CD4-positive, CD25-positive, alpha-beta regulatory T cell (primary cell): Measurements from ENCODE around the gene ISX. TPM values are rescaled to one million over a fixed set of nuclear protein-coding genes. Genes with fewer than 3 reads are reported as not detected.

Experiments used
- ATAC-seq, 2 donors: fragments of 150-1000 bp; cut with Tn5 transposase; one replicate each; pipeline ENCODE4 v1.10.0; 2021; ENCODE audit warnings: low read depth in 2 of 2, moderate number of reproducible peaks in 2 of 2, moderate library complexity in 1 of 2
- DNase-seq, 3 donors: peaks; one replicate each; pipeline versions ENCODE4 v3.0.0 to v3.0.0-alpha.2; 2012 to 2022; ENCODE audit warnings: mixed read lengths in 1 of 3
- H3K27ac ChIP-seq: one replicate; pipeline ENCODE4 v1.7.0; 2013; ENCODE audit warnings: mild to moderate bottlenecking, low read length; ENCODE audit not compliant: insufficient read depth, poor library complexity, severe bottlenecking
- H3K27me3 ChIP-seq: one replicate; pipeline ENCODE4 v1.7.0; 2013; ENCODE audit warnings: low read length; ENCODE audit not compliant: control insufficient read depth, insufficient read depth
- H3K36me3 ChIP-seq: one replicate; pipeline ENCODE4 v1.7.0; 2013; ENCODE audit warnings: mild to moderate bottlenecking, low read length, moderate library complexity; ENCODE audit not compliant: control insufficient read depth, insufficient read depth
- H3K4me1 ChIP-seq: 2 replicates; pipeline ENCODE4 v1.7.0; 2013; ENCODE audit warnings: mild to moderate bottlenecking, low read length; ENCODE audit not compliant: insufficient read depth, control insufficient read depth, poor library complexity, severe bottlenecking
- H3K4me3 ChIP-seq: one replicate; pipeline ENCODE4 v1.7.0; 2013; ENCODE audit warnings: low read depth, mild to moderate bottlenecking, low read length, moderate library complexity
- H3K9me3 ChIP-seq, 2 experiments: 1 replicate in 1 of 2; 2 replicates in 1 of 2; pipeline ENCODE4 v1.7.0; 2013; ENCODE audit warnings: low read length in 2 of 2, mild to moderate bottlenecking in 1 of 2, moderate library complexity in 1 of 2; ENCODE audit not compliant: control insufficient read depth in 2 of 2
- H3K27ac Mint-ChIP-seq, 3 donors: one replicate each; pipeline ENCODE4 v1.8.0; 2020 to 2022; ENCODE audit warnings: mild to moderate bottlenecking in 3 of 3, mixed read lengths in 3 of 3, moderate library complexity in 2 of 3
- H3K27me3 Mint-ChIP-seq: one replicate; pipeline ENCODE4 v1.8.0; 2022; ENCODE audit warnings: mild to moderate bottlenecking, mixed read lengths
- H3K36me3 Mint-ChIP-seq: one replicate; pipeline ENCODE4 v1.8.0; 2020; ENCODE audit warnings: mixed read lengths
- H3K4me1 Mint-ChIP-seq, 4 donors: one replicate each; pipeline ENCODE4 v1.8.0; 2020 to 2022; ENCODE audit warnings: mixed read lengths in 4 of 4, mild to moderate bottlenecking in 1 of 4
- H3K4me3 Mint-ChIP-seq, 4 donors: one replicate each; pipeline ENCODE4 v1.8.0; 2020 to 2022; ENCODE audit warnings: mild to moderate bottlenecking in 4 of 4, mixed read lengths in 4 of 4, moderate library complexity in 3 of 4
- H3K9me3 Mint-ChIP-seq, 7 donors: one replicate each; pipeline ENCODE4 v1.8.0; 2020 to 2022; ENCODE audit warnings: mixed read lengths in 7 of 7, mild to moderate bottlenecking in 3 of 7, moderate library complexity in 2 of 7
- polyA plus RNA-seq, 4 donors: library from polyadenylated mRNA; unstranded; fragments of 300-500 nt; fragmentation: Illumina TruSeq; gene quantifications; one replicate each; pipeline ENCODE4 v1.2.3, GENCODE V29; 2021
- total RNA-seq: library from RNA; stranded (reverse); gene quantifications from one replicate; pipeline ENCODE4 v1.2.3, GENCODE V29; 2022

Gene ISX
- total and polyA plus RNA-seq, 5 donors from 2014 or later = not detected

DNA sequence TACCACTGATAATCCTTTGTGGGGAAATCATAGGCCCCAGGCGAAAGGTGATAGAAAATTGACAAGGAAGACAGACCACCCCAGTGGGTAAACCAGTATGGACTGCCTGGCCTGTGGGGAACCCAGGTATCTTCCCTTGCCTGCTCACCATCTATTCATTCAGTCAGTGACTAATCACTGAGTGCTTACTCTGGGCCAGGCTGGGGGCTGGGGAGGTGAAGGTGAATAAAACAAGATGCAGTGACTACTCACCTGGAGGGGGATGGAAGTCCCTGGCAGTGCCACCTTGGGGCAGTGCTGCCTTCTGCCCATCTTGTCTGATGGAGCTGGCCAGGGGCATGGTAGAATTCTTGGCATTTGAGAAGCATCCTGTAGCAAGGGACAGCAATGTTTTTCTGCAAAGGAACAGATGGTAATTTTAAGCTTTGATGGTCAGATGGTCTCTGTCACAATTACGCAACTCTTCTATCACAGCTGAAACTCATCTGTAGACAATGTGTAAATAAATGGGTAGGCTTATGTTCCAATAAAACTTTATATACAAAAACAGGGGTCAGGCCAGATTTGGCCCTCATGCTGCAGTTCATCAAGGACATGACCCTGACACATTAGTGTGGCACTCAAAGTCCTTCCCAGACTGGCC, 4.6 kb downstream of the ISX start:
- no peak for ATAC-seq
- H3K4me1 ChIP-seq = no peaks in the 10 kb centered on the region
- Mint-ChIP-seq H3K27ac (no peak overlapping the region), H3K4me1 (no peaks in the 10 kb centered on the region), H3K4me3 (no peak overlapping the region), H3K27me3 (no peaks in the 10 kb centered on the region), H3K9me3 (peaks cover 0 to 4% (median 0%) of the 10 kb centered on the region in 7 donors), H3K36me3 (no peaks in the 10 kb centered on the region)
- H3K27me3 ChIP-seq = no peaks in the 10 kb centered on the region
- DNase-seq = no peak
- H3K9me3 ChIP-seq = no peaks in the 10 kb centered on the region
- H3K27ac ChIP-seq = no peak overlapping the region
- no peaks in the 10 kb centered on the region for H3K36me3 ChIP-seq
- no peak overlapping the region for H3K4me3 ChIP-seq

DNA sequence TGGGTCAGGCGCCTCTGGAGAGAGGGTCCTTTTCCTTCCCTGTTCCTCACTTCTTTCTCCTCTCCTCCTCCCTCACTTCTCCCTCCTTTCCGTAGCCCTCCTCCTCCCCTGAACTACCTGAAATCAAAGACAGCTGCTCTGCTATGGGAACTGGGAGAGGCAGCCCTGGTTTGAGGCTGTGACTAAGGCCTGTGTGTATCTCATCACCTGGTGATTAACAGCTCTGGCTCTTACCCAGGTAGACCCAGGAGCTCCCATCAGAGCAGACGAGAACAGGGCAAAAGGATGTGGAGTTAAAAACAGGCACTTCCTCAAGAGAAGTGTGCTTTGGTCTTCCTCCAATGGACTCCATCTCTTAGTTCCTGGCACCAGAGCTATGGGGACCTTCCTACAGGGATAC, 5.8 kb downstream of the ISX start:
- peaks cover 0 to 4% (median 0%) of the 10 kb centered on the region in 7 donors for H3K9me3 Mint-ChIP-seq
- Histone ChIP-seq H3K4me3 (no peak overlapping the region), H3K27ac (no peak overlapping the region), H3K4me1 (no peaks in the 10 kb centered on the region), H3K36me3 (no peaks in the 10 kb centered on the region), H3K9me3 (no peaks in the 10 kb centered on the region), H3K27me3 (no peaks in the 10 kb centered on the region)
- H3K27me3 Mint-ChIP-seq = no peaks in the 10 kb centered on the region
- no peaks in the 10 kb centered on the region for H3K36me3 Mint-ChIP-seq
- H3K27ac Mint-ChIP-seq = no peak overlapping the region
- DNase-seq (no peak), ATAC-seq (no peak)
- H3K4me1 Mint-ChIP-seq = no peaks in the 10 kb centered on the region
- no peak overlapping the region for H3K4me3 Mint-ChIP-seq

DNA sequence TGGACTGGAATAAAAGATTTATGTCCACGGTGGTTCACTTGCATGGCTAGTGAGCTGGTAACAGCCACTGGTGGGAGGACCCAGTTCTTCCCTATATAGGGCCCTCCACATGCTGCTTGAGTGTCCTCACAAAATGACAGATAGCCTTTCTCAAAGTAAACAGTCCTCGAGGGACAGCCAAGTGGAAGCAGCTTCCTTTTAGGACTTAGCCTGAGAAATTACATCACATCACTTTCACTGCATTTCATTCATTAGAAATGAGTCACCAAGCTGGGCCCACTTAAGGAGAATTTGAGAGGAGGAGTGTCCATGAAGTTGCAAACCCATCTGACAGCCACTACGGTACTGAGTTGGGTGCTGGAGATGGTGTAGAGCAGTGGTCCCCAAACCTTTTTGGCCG, 7.0 kb downstream of the ISX start:
- Histone ChIP-seq H3K4me1 (no peaks in the 10 kb centered on the region), H3K4me3 (no peak overlapping the region), H3K27ac (no peak overlapping the region), H3K27me3 (no peaks in the 10 kb centered on the region), H3K9me3 (no peaks in the 10 kb centered on the region), H3K36me3 (no peaks in the 10 kb centered on the region)
- ATAC-seq (no peak), DNase-seq (no peak)
- peaks cover 7% of the 10 kb centered on the region for H3K27me3 Mint-ChIP-seq
- no peak overlapping the region for H3K4me3 Mint-ChIP-seq
- H3K4me1 Mint-ChIP-seq = no peaks in the 10 kb centered on the region
- no peaks in the 10 kb centered on the region for H3K36me3 Mint-ChIP-seq
- no peak overlapping the region for H3K27ac Mint-ChIP-seq
- peaks cover 0 to 4% (median 0%) of the 10 kb centered on the region in 7 donors for H3K9me3 Mint-ChIP-seq

- Mint-ChIP-seq H3K36me3 (no peaks in the 10 kb centered on the region), H3K9me3 (peaks cover 0 to 4% (median 0%) of the 10 kb centered on the region in 7 donors), H3K4me3 (no peak overlapping the region), H3K4me1 (no peaks in the 10 kb centered on the region), H3K27ac (no peak overlapping the region), H3K27me3 (peaks cover 7% of the 10 kb centered on the region)
- no peak overlapping the region for H3K4me3 ChIP-seq
- DNase-seq (no peak), ATAC-seq (no peak)
- no peak overlapping the region for H3K27ac ChIP-seq
- no peaks in the 10 kb centered on the region for H3K9me3 ChIP-seq
- H3K27me3 ChIP-seq = no peaks in the 10 kb centered on the region
- no peaks in the 10 kb centered on the region for H3K36me3 ChIP-seq
- H3K4me1 ChIP-seq = no peaks in the 10 kb centered on the region
Measured at GRCh38 chr22:35074583-35074982, 8.6 kb downstream of the ISX start.

GRCh38 chr22:35076630-35077029, 10.7 kb downstream of the ISX start:
- Histone ChIP-seq H3K4me1 (no peaks in the 10 kb centered on the region), H3K27me3 (no peaks in the 10 kb centered on the region), H3K27ac (no peak overlapping the region), H3K36me3 (no peaks in the 10 kb centered on the region), H3K4me3 (no peak overlapping the region), H3K9me3 (no peaks in the 10 kb centered on the region)
- Mint-ChIP-seq H3K4me3 (no peak overlapping the region), H3K4me1 (no peaks in the 10 kb centered on the region), H3K27ac (peak overlapping the region in 1 of 3 donors; percentile 32), H3K9me3 (peaks cover 0 to 4% (median 0%) of the 10 kb centered on the region in 7 donors), H3K36me3 (no peaks in the 10 kb centered on the region), H3K27me3 (peaks cover 7% of the 10 kb centered on the region)
- no peak for ATAC-seq
- DNase-seq = no peak

DNA sequence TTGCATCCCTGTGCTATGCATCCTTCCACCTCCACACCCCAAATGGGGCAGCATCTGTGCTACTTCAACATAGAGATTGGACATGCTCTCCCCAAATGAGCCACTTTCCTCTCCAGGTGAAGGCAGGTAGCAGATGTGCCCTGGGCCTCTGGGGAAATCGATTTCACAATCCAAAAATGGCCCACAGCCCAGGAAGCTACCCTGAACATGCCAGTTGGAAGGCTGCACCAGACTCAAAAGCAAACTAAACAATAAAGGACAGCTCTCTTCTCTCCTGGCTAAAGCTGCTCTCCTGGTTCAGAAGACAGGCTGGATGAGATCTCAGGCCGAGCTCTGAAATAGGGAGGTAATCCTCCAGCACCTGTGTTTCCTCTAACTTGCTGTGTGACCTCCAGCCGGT, 19.7 kb downstream of the ISX start:
- DNase-seq (no peak), ATAC-seq (no peak)
- peaks cover 6 to 13% of the 10 kb centered on the region in 2 experiments for H3K9me3 ChIP-seq
- peaks cover 2% of the 10 kb centered on the region for H3K27me3 ChIP-seq
- H3K4me1 ChIP-seq = no peaks in the 10 kb centered on the region
- Mint-ChIP-seq H3K9me3 (peaks cover 0 to 20% (median 4%) of the 10 kb centered on the region in 7 donors), H3K4me3 (no peak overlapping the region), H3K36me3 (no peaks in the 10 kb centered on the region), H3K27ac (no peak overlapping the region), H3K27me3 (peaks cover 14% of the 10 kb centered on the region), H3K4me1 (no peaks in the 10 kb centered on the region)
- H3K36me3 ChIP-seq = no peaks in the 10 kb centered on the region
- H3K27ac ChIP-seq = no peak overlapping the region
- H3K4me3 ChIP-seq = no peak overlapping the region

GRCh38 chr22:35089139-35089538, 23.2 kb downstream of the ISX start:
- H3K4me3 Mint-ChIP-seq = peak overlapping the region in 1 of 4 donors; percentile 75
- H3K27me3 Mint-ChIP-seq = peaks cover 14% of the 10 kb centered on the region
- H3K4me1 ChIP-seq = no peaks in the 10 kb centered on the region
- no peak overlapping the region for H3K27ac Mint-ChIP-seq
- H3K4me1 Mint-ChIP-seq = no peaks in the 10 kb centered on the region
- peaks cover 2% of the 10 kb centered on the region for H3K27me3 ChIP-seq
- H3K9me3 ChIP-seq = peaks cover 2 to 4% of the 10 kb centered on the region in 2 experiments
- DNase-seq = no peak
- H3K9me3 Mint-ChIP-seq = peaks cover 0 to 8% (median 0%) of the 10 kb centered on the region in 7 donors
- ATAC-seq = no peak
- H3K4me3 ChIP-seq = no peak overlapping the region
- H3K27ac ChIP-seq = no peak overlapping the region
- H3K36me3 ChIP-seq = no peaks in the 10 kb centered on the region
- H3K36me3 Mint-ChIP-seq = no peaks in the 10 kb centered on the region

DNA sequence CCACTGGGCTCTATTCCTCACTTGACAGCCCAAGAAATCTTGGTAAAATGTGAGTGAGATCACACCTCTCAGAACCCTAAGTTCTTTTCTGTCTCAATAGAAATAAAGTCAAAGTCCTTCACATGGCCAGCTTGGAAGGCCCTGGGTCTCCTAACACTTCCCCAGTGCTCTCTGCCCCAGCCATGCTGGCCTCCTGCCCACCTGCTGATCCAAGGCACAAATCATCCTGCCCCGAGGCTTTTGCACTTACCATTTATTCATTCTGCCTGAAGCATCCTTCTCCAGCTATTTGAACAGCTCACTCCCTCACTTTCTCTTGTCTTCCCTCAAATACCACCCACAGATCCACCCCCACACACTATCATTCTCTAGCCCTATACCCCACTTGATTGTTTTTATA, 26.4 kb downstream of the ISX start:
- Histone ChIP-seq H3K27me3 (no peaks in the 10 kb centered on the region), H3K36me3 (no peaks in the 10 kb centered on the region), H3K4me3 (no peak overlapping the region), H3K27ac (no peak overlapping the region), H3K4me1 (no peaks in the 10 kb centered on the region), H3K9me3 (no peaks in the 10 kb centered on the region)
- ATAC-seq (no peak), DNase-seq (no peak)
- peaks cover 0 to 2% (median 0%) of the 10 kb centered on the region in 7 donors for H3K9me3 Mint-ChIP-seq
- H3K4me1 Mint-ChIP-seq = no peaks in the 10 kb centered on the region
- no peak overlapping the region for H3K27ac Mint-ChIP-seq
- H3K36me3 Mint-ChIP-seq = no peaks in the 10 kb centered on the region
- peaks cover 16% of the 10 kb centered on the region for H3K27me3 Mint-ChIP-seq
- no peak overlapping the region for H3K4me3 Mint-ChIP-seq
